HG03457 (cell line): Measurements from ENCODE around the gene CTNNBL1.

Source experiments
- ATAC-seq: cut with Tn5 transposase; IDR thresholded peaks from one replicate; pipeline ENCODE4 v1.9.1; 2021; ENCODE audit warnings: moderate number of reproducible peaks; ENCODE audit not compliant: unreplicated experiment

The CTNNBL1 gene

GRCh38 chr20:37895166-37895565 is 201.3 kb downstream of the CTNNBL1 start:
- no peak for ATAC-seq

- no peak for ATAC-seq
Measured at GRCh38 chr20:37896932-37897548, 203.2 kb downstream of the CTNNBL1 start.

GRCh38 chr20:37898233-37899104 is 204.6 kb downstream of the CTNNBL1 start:
- ATAC-seq: no peak

GRCh38 chr20:37899105-37900045 is 205.5 kb downstream of the CTNNBL1 start:
- no peak for ATAC-seq

GRCh38 chr20:37901240-37901639 is 207.4 kb downstream of the CTNNBL1 start:
- ATAC-seq: no peak

GRCh38 chr20:37901654-37902503 is 208.0 kb downstream of the CTNNBL1 start:
- no peak for ATAC-seq

- no peak for ATAC-seq
Measured at GRCh38 chr20:37902504-37903313, 208.9 kb downstream of the CTNNBL1 start, which contains the start of gene VSTM2L. Gene VSTM2L (plus strand): TSS chr20:37903127. CDS start chr20:37903351, 224 bp downstream.

- ATAC-seq: no peak
Measured at GRCh38 chr20:37903317-37904007, 209.6 kb downstream of the CTNNBL1 start.

- ATAC-seq: no peak
Measured at GRCh38 chr20:37904008-37904642, 210.3 kb downstream of the CTNNBL1 start.

- no peak for ATAC-seq
Measured at GRCh38 chr20:37904845-37905373, 211.1 kb downstream of the CTNNBL1 start.

GRCh38 chr20:37905671-37906613 is 212.1 kb downstream of the CTNNBL1 start:
- ATAC-seq: no peak

GRCh38 chr20:37907330-37907676 is 213.5 kb downstream of the CTNNBL1 start:
- ATAC-seq: no peak

GRCh38 chr20:37907677-37908401 is 214.0 kb downstream of the CTNNBL1 start:
- no peak for ATAC-seq

GRCh38 chr20:37911261-37911660 is 217.4 kb downstream of the CTNNBL1 start:
- no peak for ATAC-seq

GRCh38 chr20:37911838-37912281 is 218.0 kb downstream of the CTNNBL1 start:
- ATAC-seq: no peak

GRCh38 chr20:37912874-37913273 is 219.0 kb downstream of the CTNNBL1 start:
- ATAC-seq: no peak
